HEK293 (cell line): ENCODE results near the gene CLNK.

Source experiments
- CTCF ChIA-PET: fragments of 350-600 bp; formaldehyde crosslinking; extraction: SDS; loops from one replicate; lab custom pipeline; 2021; ENCODE audit warnings: antibody characterized with exemption; lab: Yijun Ruan, JAX
- POLR2A ChIA-PET: fragments of 300-600 bp; formaldehyde crosslinking; extraction: SDS; loops from one replicate; lab custom pipeline; 2020; ENCODE audit warnings: antibody characterized with exemption, inconsistent platforms; lab: Yijun Ruan, JAX
- H3K27ac ChIP-seq: fragments of 200-500 bp; sonication (Bioruptor generic); 2 replicates; pipeline ENCODE4 v1.5.1; 2014; ENCODE audit warnings: low read depth, low read length, control low read depth, inconsistent platforms; ENCODE audit errors: extremely low read depth
- H3K36me3 ChIP-seq, 2 experiments: fragments of 200-500 bp in 1 of 2; sonication (Bioruptor generic) in 1 of 2; 1 replicate in 1 of 2; 2 replicates in 1 of 2; pipeline ENCODE4 v1.5.1; 2014 to 2017; ENCODE audit warnings: inconsistent platforms in 2 of 2, low read length in 2 of 2; ENCODE audit not compliant: control insufficient read depth in 2 of 2, insufficient read depth in 1 of 2
- H3K4me1 ChIP-seq: fragments of 200-500 bp; sonication (Bioruptor generic); 2 replicates; pipeline ENCODE4 v1.5.1; 2014; ENCODE audit warnings: mild to moderate bottlenecking, low read length, inconsistent platforms; ENCODE audit not compliant: control insufficient read depth, insufficient read depth
- H3K4me3 ChIP-seq: 2 replicates; pipeline ENCODE4 v1.5.1; 2011; ENCODE audit warnings: low read depth, mild to moderate bottlenecking, control low read depth, low read length, moderate library complexity
- H3K9me3 ChIP-seq: fragments of 200-500 bp; sonication (Bioruptor generic); 2 replicates; pipeline ENCODE4 v1.5.1; 2014; ENCODE audit warnings: low read depth, low read length, inconsistent platforms; ENCODE audit not compliant: control insufficient read depth, insufficient read depth
- HIC1 ChIP-seq: fragments of 450-650 bp; formaldehyde crosslinking; IDR thresholded peaks from 2 replicates; pipeline ENCODE4 v1.5.1; 2016; ENCODE audit warnings: missing biosample characterization, missing genetic modification characterization
- KLF1 ChIP-seq: fragments of 450-650 bp; formaldehyde crosslinking; IDR thresholded peaks from 2 replicates; pipeline ENCODE4 v1.5.1; 2016; ENCODE audit warnings: missing biosample characterization, missing genetic modification characterization
- OVOL3 ChIP-seq: fragments of 450-650 bp; formaldehyde crosslinking; IDR thresholded peaks from 2 replicates; pipeline ENCODE4 v1.5.1; 2016; ENCODE audit warnings: missing biosample characterization, missing genetic modification characterization
- PRDM6 ChIP-seq: fragments of 450-650 bp; formaldehyde crosslinking; IDR thresholded peaks from 2 replicates; pipeline ENCODE4 v1.5.1; 2017; ENCODE audit warnings: missing biosample characterization, missing genetic modification characterization
- RBAK ChIP-seq: fragments of 450-650 bp; formaldehyde crosslinking; IDR thresholded peaks from 2 replicates; pipeline ENCODE4 v1.5.1; 2016; ENCODE audit warnings: missing biosample characterization, missing genetic modification characterization
- ZBTB17 ChIP-seq: fragments of 450-650 bp; formaldehyde crosslinking; IDR thresholded peaks from 2 replicates; pipeline ENCODE4 v1.5.1; 2016; ENCODE audit warnings: missing biosample characterization, missing genetic modification characterization
- ZBTB48 ChIP-seq: fragments of 450-650 bp; formaldehyde crosslinking; IDR thresholded peaks from 2 replicates; pipeline ENCODE4 v1.5.1; 2016; ENCODE audit warnings: missing biosample characterization, missing genetic modification characterization
- ZFHX2 ChIP-seq: fragments of 450-650 bp; formaldehyde crosslinking; conservative IDR thresholded peaks from 2 replicates; pipeline ENCODE4 v1.5.1; 2016; ENCODE audit warnings: missing biosample characterization, missing genetic modification characterization
- ZNF133 ChIP-seq: fragments of 450-650 bp; formaldehyde crosslinking; IDR thresholded peaks from 2 replicates; pipeline ENCODE4 v1.5.1; 2016; ENCODE audit warnings: missing biosample characterization, missing genetic modification characterization
- ZNF140 ChIP-seq: fragments of 450-650 bp; formaldehyde crosslinking; IDR thresholded peaks from 2 replicates; pipeline ENCODE4 v1.5.1; 2016; ENCODE audit warnings: missing biosample characterization, missing genetic modification characterization
- ZNF324 ChIP-seq: fragments of 450-650 bp; formaldehyde crosslinking; IDR thresholded peaks from 2 replicates; pipeline ENCODE4 v1.5.1; 2016; ENCODE audit warnings: missing biosample characterization, missing genetic modification characterization
- ZNF341 ChIP-seq: fragments of 450-650 bp; formaldehyde crosslinking; IDR thresholded peaks from 2 replicates; pipeline ENCODE4; 2016; ENCODE audit warnings: low read depth, missing biosample characterization, missing genetic modification characterization
- ZNF37A ChIP-seq: fragments of 450-650 bp; IDR thresholded peaks from 2 replicates; pipeline ENCODE4 v1.5.1; 2018; ENCODE audit warnings: missing biosample characterization, missing genetic modification characterization
- ZNF501 ChIP-seq: fragments of 450-650 bp; formaldehyde crosslinking; IDR thresholded peaks from 2 replicates; pipeline ENCODE4 v1.5.1; 2016; ENCODE audit warnings: missing biosample characterization, missing genetic modification characterization
- ZNF529 ChIP-seq: fragments of 450-650 bp; formaldehyde crosslinking; IDR thresholded peaks from 2 replicates; pipeline ENCODE4 v1.5.1; 2017; ENCODE audit warnings: missing genetic modification characterization, missing biosample characterization; ENCODE audit not compliant: insufficient replicate concordance
- ZNF561 ChIP-seq: fragments of 450-650 bp; IDR thresholded peaks from 2 replicates; pipeline ENCODE4 v1.5.1; 2018; ENCODE audit warnings: missing biosample characterization, missing genetic modification characterization, borderline replicate concordance
- ZNF624 ChIP-seq: fragments of 450-650 bp; formaldehyde crosslinking; IDR thresholded peaks from 2 replicates; pipeline ENCODE4 v1.5.1; 2017; ENCODE audit warnings: missing biosample characterization, missing genetic modification characterization
- ZNF629 ChIP-seq: fragments of 450-650 bp; formaldehyde crosslinking; IDR thresholded peaks from 2 replicates; pipeline ENCODE4 v1.5.1; 2017; ENCODE audit warnings: missing biosample characterization, missing genetic modification characterization
- ZNF654 ChIP-seq: fragments of 450-650 bp; formaldehyde crosslinking; IDR thresholded peaks from 2 replicates; pipeline ENCODE4 v1.5.1; 2016; ENCODE audit warnings: low read depth, missing biosample characterization, missing genetic modification characterization
- ZNF660 ChIP-seq: fragments of 450-650 bp; IDR thresholded peaks from 2 replicates; pipeline ENCODE4 v1.5.1; 2018; ENCODE audit warnings: missing biosample characterization, mild to moderate bottlenecking, missing genetic modification characterization
- ZNF76 ChIP-seq: fragments of 450-650 bp; formaldehyde crosslinking; IDR thresholded peaks from 2 replicates; pipeline ENCODE4; 2016; ENCODE audit warnings: low read depth, missing biosample characterization, missing genetic modification characterization, borderline replicate concordance
- ZNF777 ChIP-seq: fragments of 450-650 bp; formaldehyde crosslinking; IDR thresholded peaks from 2 replicates; pipeline ENCODE4 v1.5.1; 2017; ENCODE audit warnings: missing biosample characterization, missing genetic modification characterization, borderline replicate concordance
- ZNF791 ChIP-seq: fragments of 450-650 bp; formaldehyde crosslinking; IDR thresholded peaks from 2 replicates; pipeline ENCODE4 v1.5.1; 2016; ENCODE audit warnings: missing biosample characterization, missing genetic modification characterization
- ZNF843 ChIP-seq: fragments of 450-650 bp; formaldehyde crosslinking; IDR thresholded peaks from 2 replicates; pipeline ENCODE4 v1.5.1; 2016; ENCODE audit warnings: missing biosample characterization, missing genetic modification characterization
- TF ChIP-seq, protein P1 (sequence below): fragments of 450-650 bp; IDR thresholded peaks from 2 replicates; pipeline ENCODE4 v1.5.1; 2018; ENCODE audit warnings: missing biosample characterization, missing genetic modification characterization

CLNK gene

DNA sequence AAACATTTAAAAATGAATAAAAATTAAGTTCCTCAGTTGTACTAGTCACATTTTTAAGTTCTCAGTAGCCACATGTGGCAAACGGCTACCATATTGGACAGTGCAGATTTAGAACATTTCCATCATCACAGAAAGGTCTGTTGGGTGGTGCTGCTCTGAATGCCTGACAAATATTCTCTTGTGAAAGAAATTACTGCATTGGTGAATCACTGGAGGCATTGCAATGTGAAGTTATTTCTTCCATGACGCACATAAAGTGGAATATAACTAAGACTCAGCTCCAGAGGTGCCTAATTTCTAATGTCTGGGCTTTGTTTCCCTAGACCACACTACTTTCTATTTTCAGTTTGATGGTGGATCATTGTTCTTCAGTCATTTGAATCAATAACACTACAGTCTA is 44.9 kb downstream of the CLNK start:
- ChIA-PET CTCF (no interaction called here), POLR2A (no interaction called here)
- Histone ChIP-seq H3K4me1 (no peaks in the 10 kb centered on the region), H3K27ac (no peak overlapping the region), H3K36me3 (no peaks in the 10 kb centered on the region), H3K9me3 (no peaks in the 10 kb centered on the region), H3K4me3 (no peak overlapping the region)
- TF ChIP-seq ZNF843 (no peak), ZNF629 (tag by site-specific recombination) (no peak), ZNF37A (tag by site-specific recombination) (no peak), OVOL3 (tag by site-specific recombination) (no peak), ZBTB48 (tag by site-specific recombination) (no peak), ZNF133 (tag by site-specific recombination) (no peak), KLF1 (no peak), ZNF341 (tag by site-specific recombination) (no peak), ZNF561 (tag by site-specific recombination) (no peak), RBAK (tag by site-specific recombination) (no peak), ZNF529 (tag by site-specific recombination) (no peak), ZNF654 (no peak), ZNF660 (tag by site-specific recombination) (no peak), ZNF777 (no peak), ZFHX2 (no peak), ZNF324 (tag by site-specific recombination) (no peak)
- TF ChIP-seq, protein P1, sequence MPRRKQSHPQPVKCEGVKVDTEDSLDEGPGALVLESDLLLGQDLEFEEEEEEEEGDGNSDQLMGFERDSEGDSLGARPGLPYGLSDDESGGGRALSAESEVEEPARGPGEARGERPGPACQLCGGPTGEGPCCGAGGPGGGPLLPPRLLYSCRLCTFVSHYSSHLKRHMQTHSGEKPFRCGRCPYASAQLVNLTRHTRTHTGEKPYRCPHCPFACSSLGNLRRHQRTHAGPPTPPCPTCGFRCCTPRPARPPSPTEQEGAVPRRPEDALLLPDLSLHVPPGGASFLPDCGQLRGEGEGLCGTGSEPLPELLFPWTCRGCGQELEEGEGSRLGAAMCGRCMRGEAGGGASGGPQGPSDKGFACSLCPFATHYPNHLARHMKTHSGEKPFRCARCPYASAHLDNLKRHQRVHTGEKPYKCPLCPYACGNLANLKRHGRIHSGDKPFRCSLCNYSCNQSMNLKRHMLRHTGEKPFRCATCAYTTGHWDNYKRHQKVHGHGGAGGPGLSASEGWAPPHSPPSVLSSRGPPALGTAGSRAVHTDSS: no peak

DNA sequence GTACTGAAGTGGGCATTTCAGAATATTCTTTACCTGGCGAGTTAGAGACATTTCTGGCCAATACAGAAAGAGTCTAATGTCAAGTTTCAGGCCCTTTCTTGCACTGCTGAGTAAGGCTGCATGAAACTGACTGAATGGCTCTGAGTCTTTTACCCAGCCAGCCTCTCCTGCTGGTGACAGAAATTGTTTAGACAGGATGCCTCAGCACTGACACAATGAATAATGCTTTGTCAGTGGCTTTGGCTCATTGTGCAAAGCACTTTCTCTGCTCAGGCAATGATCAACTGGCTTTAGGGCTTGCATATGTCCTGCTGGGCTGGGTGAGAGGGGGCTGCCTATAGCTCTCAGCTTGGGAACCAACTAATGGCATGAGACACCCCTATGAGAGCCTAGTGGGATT is 45.5 kb downstream of the CLNK start:
- CTCF ChIA-PET: no interaction called here
- H3K4me3 ChIP-seq: no peak overlapping the region
- POLR2A ChIA-PET: no interaction called here
- H3K27ac ChIP-seq: no peak overlapping the region
- H3K9me3 ChIP-seq: no peaks in the 10 kb centered on the region
- H3K36me3 ChIP-seq: no peaks in the 10 kb centered on the region
- no peaks in the 10 kb centered on the region for H3K4me1 ChIP-seq
- no peak for TF ChIP-seq ZNF791 (tag by site-specific recombination)
- TF ChIP-seq ZNF624: no peak
- TF ChIP-seq ZNF501 (tag by site-specific recombination): no peak
- TF ChIP-seq PRDM6: no peak
- TF ChIP-seq ZNF76 (tag by site-specific recombination): no peak
- no peak for TF ChIP-seq HIC1 (tag by site-specific recombination)
- TF ChIP-seq ZNF140 (tag by site-specific recombination): no peak
- no peak for TF ChIP-seq ZBTB17
- TF ChIP-seq, all 188 proteins: peak for 0
